Vagina (tissue), 2 donors: Measurements from ENCODE around the gene LIMCH1.

Experiments used
- CTCF ChIP-seq, 3 experiments: fragments of 450-650 bp in 2 of 3; fragments of 200-600 bp in 1 of 3; sonication (generic) in 1 of 3; IDR thresholded peaks; one replicate each; pipeline ENCODE4 v1.5.1; 2017 to 2019; ENCODE audit warnings: antibody characterized with exemption in 3 of 3, mild to moderate bottlenecking in 2 of 3, moderate library complexity in 2 of 3
- POLR2A ChIP-seq, 2 donors: fragments of 450-650 bp; IDR thresholded peaks; one replicate each; pipeline ENCODE4 v1.6.1; 2017; ENCODE audit warnings: antibody characterized with exemption in 2 of 2, mild to moderate bottlenecking in 2 of 2, moderate library complexity in 2 of 2
- POLR2AphosphoS5 ChIP-seq, 2 donors: sonication (generic); formaldehyde crosslinking; IDR thresholded peaks; one replicate each; pipeline ENCODE4 v1.9.0; 2017; ENCODE audit warnings: antibody characterized with exemption in 2 of 2, mild to moderate bottlenecking in 2 of 2, low read depth in 1 of 2; ENCODE audit not compliant: insufficient read depth in 1 of 2

- TF ChIP-seq CTCF (IDR thresholded peaks at IDR 0.05) (no peak), POLR2A (IDR thresholded peaks at IDR 0.05) (no peak), POLR2AphosphoS5 (IDR thresholded peaks at IDR 0.05; ENCODE audit: insufficient read depth in 1 of 2, low read depth in 1 of 2) (no peak)
Observed at GRCh38 chr4:41741354-41741753, 203.4 kb downstream of the LIMCH1 start.
